ENCODE measurements around the gene NUTM2E.
"Not testable (repeated sequence)": the region's sequence is repeated elsewhere in the genome, so short reads cannot be mapped to it uniquely, and the experiment has no call there.

NUTM2E gene

GRCh38 chr10:79866903-79867551 is 40.5 kb downstream of the NUTM2E start:
- DNase-seq: not testable (repeated sequence)

GRCh38 chr10:79868023-79868422 is 41.5 kb downstream of the NUTM2E start:
- not testable (repeated sequence) for DNase-seq

GRCh38 chr10:79869439-79870097 is 43.0 kb downstream of the NUTM2E start:
- not testable (repeated sequence) for DNase-seq

GRCh38 chr10:79871729-79872128 is 45.2 kb downstream of the NUTM2E start:
- not testable (repeated sequence) for DNase-seq
